Transverse colon (tissue), 4 donors: Measurements from ENCODE around the gene CAMTA1. TPM values are rescaled to one million over a fixed set of nuclear protein-coding genes. Genes with fewer than 3 reads are reported as not detected.

Source experiments
- DNase-seq: peaks from one replicate; pipeline ENCODE4 v3.0.0-alpha.2; 2019
- H3K27ac ChIP-seq, 4 donors: fragments of 200-600 bp; sonication (generic); 2 replicates each; pipeline ENCODE4 v1.5.1; 2016 to 2018; ENCODE audit warnings: inconsistent platforms in 4 of 4
- H3K27me3 ChIP-seq: fragments of 200-600 bp; sonication (generic); 2 replicates; pipeline ENCODE4 v1.5.1; 2017; ENCODE audit warnings: inconsistent platforms
- H3K36me3 ChIP-seq, 4 donors: fragments of 200-600 bp; sonication (generic); 2 replicates each; pipeline ENCODE4 v1.5.1; 2017 to 2019; ENCODE audit warnings: inconsistent platforms in 4 of 4
- H3K4me1 ChIP-seq, 4 donors: fragments of 200-600 bp; sonication (generic); 2 replicates each; pipeline ENCODE4 v1.5.1; 2017 to 2020; ENCODE audit warnings: inconsistent platforms in 4 of 4
- H3K4me3 ChIP-seq, 4 donors: fragments of 200-600 bp; sonication (generic); 1 replicate in 1 of 4; 2 replicates in 3 of 4; pipeline versions ENCODE4 v1.5.1 to v1.6.1; 2017 to 2019; ENCODE audit warnings: inconsistent platforms in 4 of 4
- H3K9me3 ChIP-seq, 2 donors: fragments of 200-600 bp; sonication (generic); 2 replicates each; pipeline ENCODE4 v1.5.1; 2017 to 2019; ENCODE audit warnings: inconsistent platforms in 2 of 2
- CTCF ChIP-seq, 5 experiments: fragments of 200-600 bp in 3 of 5; fragments of 450-650 bp in 2 of 5; sonication (generic) in 3 of 5; IDR thresholded peaks; 1 replicate in 2 of 5; 2 replicates in 3 of 5; pipeline ENCODE4 v1.5.1; 2016 to 2017; ENCODE audit warnings: antibody characterized with exemption in 5 of 5, inconsistent platforms in 3 of 5, mild to moderate bottlenecking in 2 of 5, moderate library complexity in 1 of 5
- EP300 ChIP-seq: sonication (generic); formaldehyde crosslinking; IDR thresholded peaks from one replicate; pipeline ENCODE4 v1.6.1; 2017; ENCODE audit warnings: antibody characterized with exemption, low read depth
- POLR2A ChIP-seq: fragments of 450-650 bp; IDR thresholded peaks from one replicate; pipeline ENCODE4 v1.6.1; 2016; ENCODE audit warnings: antibody characterized with exemption, mild to moderate bottlenecking, moderate library complexity
- POLR2AphosphoS5 ChIP-seq, 3 donors: sonication (generic); formaldehyde crosslinking; IDR thresholded peaks; one replicate each; pipeline ENCODE4 v1.6.1; 2016; ENCODE audit warnings: antibody characterized with exemption in 3 of 3
- WGBS, 2 donors: methylation state at CpG; one replicate each; pipeline ENCODE4 v1.1.5; 2018; ENCODE audit warnings: low coverage in 1 of 2; 5-methylcytosine and 5-hydroxymethylcytosine counted together
- in situ Hi-C, 4 donors: fragments of 200-750 bp; cut with MboI; loops; one replicate each; pipeline versions ENCODE4 v1.15.0 to v1.15.1; 2017; ENCODE audit warnings: low sequenced_read_pairs in 3 of 4, low pct_ligation_motif_present in 1 of 4, low pct_unique_long_range_greater_than_20kb in 1 of 4
- intact Hi-C: fragments of 100-400 bp; cut with DNase I; formaldehyde crosslinking; loops from one replicate; pipeline ENCODE4 v1.15.1; 2023; ENCODE audit warnings: low total_unique reads
- total RNA-seq, 4 donors: library from RNA; depleted of rRNA; stranded (reverse); fragments of >200 nt; gene quantifications; one replicate each; pipeline ENCODE4 v1.1.0, GENCODE V29; 2016

The CAMTA1 gene
- total RNA-seq, 4 donors from 2014 or later = 93.8 to 268 (median 130) TPM

- Histone ChIP-seq H3K36me3 (no peaks in the 10 kb centered on the region), H3K9me3 (no peaks in the 10 kb centered on the region), H3K27ac (no peak overlapping the region), H3K4me1 (peaks cover 0 to 11% (median 3%) of the 10 kb centered on the region in 4 donors), H3K27me3 (no peaks in the 10 kb centered on the region), H3K4me3 (no peak overlapping the region)
- no peak for DNase-seq
- intact Hi-C loops = loop anchor here (1.0 kb wide), 1 partner anchor 86 kb away; no protein-coding TSS in a partner anchor
- TF ChIP-seq POLR2A = no peak
- no peak for TF ChIP-seq POLR2AphosphoS5 (IDR thresholded peaks at IDR 0.05)
- TF ChIP-seq EP300 = no peak
- no peak for TF ChIP-seq CTCF (IDR thresholded peaks at IDR 0.05)
- in situ Hi-C loops = loop anchor here in 2 of 4 donors (5.0 kb wide), 2 partner anchors 81 to 91 kb away; no protein-coding TSS in a partner anchor
- 69 to 90% methylated on average over 2 to 3 of the region's 3 CpGs for WGBS, 2 donors
These were observed 968.4 kb downstream of the CAMTA1 start for GRCh38 chr1:7753641-7754040.

- H3K36me3 ChIP-seq = no peaks in the 10 kb centered on the region
- TF ChIP-seq POLR2A = no peak
- TF ChIP-seq POLR2AphosphoS5 (IDR thresholded peaks at IDR 0.05) = no peak
- no peak for TF ChIP-seq CTCF (IDR thresholded peaks at IDR 0.05)
- TF ChIP-seq EP300 = no peak
- H3K27ac ChIP-seq = no peak overlapping the region
- H3K4me3 ChIP-seq = no peak overlapping the region
- no peaks in the 10 kb centered on the region for H3K9me3 ChIP-seq
- no peaks in the 10 kb centered on the region for H3K27me3 ChIP-seq
- intact Hi-C loops (no loop called here), in situ Hi-C loops (loop anchor here in 2 of 4 donors (5.0 kb wide), 2 partner anchors 82 to 92 kb away; no protein-coding TSS in a partner anchor)
- peaks cover 0 to 11% (median 3%) of the 10 kb centered on the region in 4 donors for H3K4me1 ChIP-seq
- 36 to 40% methylated on average over 1 to 3 of the region's 3 CpGs for WGBS, 2 donors
- DNase-seq = no peak
These were observed 969.0 kb downstream of the CAMTA1 start for GRCh38 chr1:7754234-7754633.

GRCh38 chr1:7755448-7755847 lies 970.2 kb downstream of the CAMTA1 start:
- WGBS, 2 donors = 62 to 96% methylated on average over 1 of the region's 1 CpG
- peaks cover 0 to 11% (median 3%) of the 10 kb centered on the region in 4 donors for H3K4me1 ChIP-seq
- DNase-seq = no peak
- in situ Hi-C loops (no loop called here), intact Hi-C loops (no loop called here)
- H3K27me3 ChIP-seq = no peaks in the 10 kb centered on the region
- no peak overlapping the region for H3K27ac ChIP-seq
- no peaks in the 10 kb centered on the region for H3K9me3 ChIP-seq
- H3K4me3 ChIP-seq = no peak overlapping the region
- H3K36me3 ChIP-seq = no peaks in the 10 kb centered on the region
- TF ChIP-seq CTCF (IDR thresholded peaks at IDR 0.05) = no peak
- TF ChIP-seq EP300 = no peak
- no peak for TF ChIP-seq POLR2AphosphoS5 (IDR thresholded peaks at IDR 0.05)
- no peak for TF ChIP-seq POLR2A

GRCh38 chr1:7760245-7760644 lies 975.0 kb downstream of the CAMTA1 start:
- TF ChIP-seq POLR2A (no peak), EP300 (no peak), POLR2AphosphoS5 (IDR thresholded peaks at IDR 0.05) (no peak), CTCF (IDR thresholded peaks at IDR 0.05) (no peak)
- H3K4me1 ChIP-seq = no peaks in the 10 kb centered on the region
- WGBS, 2 donors = 60 to 62% methylated on average over 6 of the region's 6 CpGs
- H3K9me3 ChIP-seq = no peaks in the 10 kb centered on the region
- H3K27me3 ChIP-seq = no peaks in the 10 kb centered on the region
- DNase-seq = no peak
- intact Hi-C loops = no loop called here
- H3K27ac ChIP-seq = no peak overlapping the region
- H3K4me3 ChIP-seq = no peak overlapping the region
- no peaks in the 10 kb centered on the region for H3K36me3 ChIP-seq
- in situ Hi-C loops = no loop called here
